Sigmoid colon (tissue), 7 donors: Measurements from ENCODE around the gene TENM4. TPM values are rescaled to one million over a fixed set of nuclear protein-coding genes. Genes with fewer than 3 reads are reported as not detected.

Source experiments
- DNase-seq: peaks from one replicate; pipeline ENCODE4 v3.0.0-alpha.2; 2019
- H3K27ac ChIP-seq, 4 donors: fragments of 200-600 bp; sonication (generic); one replicate each; pipeline ENCODE4 v1.5.1; 2016 to 2019; ENCODE audit warnings: mild to moderate bottlenecking in 1 of 4
- H3K27me3 ChIP-seq, 3 donors: fragments of 200-600 bp; sonication (generic); one replicate each; pipeline ENCODE4 v1.5.1; 2019; ENCODE audit warnings: mild to moderate bottlenecking in 1 of 3
- H3K36me3 ChIP-seq, 4 donors: fragments of 200-600 bp; sonication (generic); one replicate each; pipeline ENCODE4 v1.5.1; 2016 to 2019
- H3K4me1 ChIP-seq, 4 donors: fragments of 200-600 bp; sonication (generic); one replicate each; pipeline ENCODE4 v1.5.1; 2017 to 2019
- H3K4me3 ChIP-seq, 4 donors: fragments of 200-600 bp; sonication (generic); one replicate each; pipeline ENCODE4 v1.5.1; 2017 to 2019; ENCODE audit warnings: mild to moderate bottlenecking in 2 of 4, moderate library complexity in 1 of 4
- H3K9me3 ChIP-seq, 4 donors: fragments of 200-600 bp in 3 of 4; sonication (generic) in 3 of 4; one replicate each; pipeline versions ENCODE4 v1.5.1 to v1.6.1; 2013 to 2019
- EP300 ChIP-seq, 4 donors: sonication (generic); formaldehyde crosslinking; IDR thresholded peaks; one replicate each; pipeline ENCODE4 v1.6.1; 2017; ENCODE audit warnings: antibody characterized with exemption in 4 of 4
- POLR2A ChIP-seq, 2 donors: fragments of 450-650 bp; IDR thresholded peaks; one replicate each; pipeline ENCODE4 v1.6.1; 2016; ENCODE audit warnings: antibody characterized with exemption in 2 of 2, mild to moderate bottlenecking in 2 of 2, moderate library complexity in 2 of 2
- POLR2AphosphoS5 ChIP-seq, 4 donors: sonication (generic); formaldehyde crosslinking; IDR thresholded peaks; one replicate each; pipeline ENCODE4 v1.6.1; 2017; ENCODE audit warnings: antibody characterized with exemption in 4 of 4
- WGBS, 2 donors: extraction: QIAGEN DNeasy Blood & Tissue Kit; methylation state at CpG; one replicate each; pipeline ENCODE4 v1.1.7; 2013; 5-methylcytosine and 5-hydroxymethylcytosine counted together
- intact Hi-C: fragments of 100-400 bp; cut with DNase I; formaldehyde crosslinking; loops from one replicate; pipeline ENCODE4 v1.15.1; 2023
- polyA plus RNA-seq, 3 donors: library from polyadenylated mRNA; stranded (reverse); fragments of 200-250 nt; gene quantifications; one replicate each; pipeline ENCODE4 v1.2.3, GENCODE V29; 2013
- total RNA-seq, 4 donors: library from RNA; depleted of rRNA; stranded (reverse); fragments of >200 nt; gene quantifications; one replicate each; pipeline ENCODE4 v1.1.0, GENCODE V29; 2016
- TF ChIP-seq, protein P1 (sequence below), 4 experiments: fragments of 450-650 bp in 3 of 4; fragments of 200-600 bp in 1 of 4; IDR thresholded peaks; one replicate each; pipeline ENCODE4 v1.5.1; 2016 to 2019; ENCODE audit warnings: antibody characterized with exemption in 4 of 4, mild to moderate bottlenecking in 3 of 4, moderate library complexity in 2 of 4
- donor health status: healthy with polysubstance abuse.
- donor health status: Bipolar disorder and iron deficiency.
- donor health status: healthy.

TENM4 gene
- total and polyA plus RNA-seq, 7 donors: 0.23 to 14.6 (median 1.9) TPM; not detected in 1

DNA sequence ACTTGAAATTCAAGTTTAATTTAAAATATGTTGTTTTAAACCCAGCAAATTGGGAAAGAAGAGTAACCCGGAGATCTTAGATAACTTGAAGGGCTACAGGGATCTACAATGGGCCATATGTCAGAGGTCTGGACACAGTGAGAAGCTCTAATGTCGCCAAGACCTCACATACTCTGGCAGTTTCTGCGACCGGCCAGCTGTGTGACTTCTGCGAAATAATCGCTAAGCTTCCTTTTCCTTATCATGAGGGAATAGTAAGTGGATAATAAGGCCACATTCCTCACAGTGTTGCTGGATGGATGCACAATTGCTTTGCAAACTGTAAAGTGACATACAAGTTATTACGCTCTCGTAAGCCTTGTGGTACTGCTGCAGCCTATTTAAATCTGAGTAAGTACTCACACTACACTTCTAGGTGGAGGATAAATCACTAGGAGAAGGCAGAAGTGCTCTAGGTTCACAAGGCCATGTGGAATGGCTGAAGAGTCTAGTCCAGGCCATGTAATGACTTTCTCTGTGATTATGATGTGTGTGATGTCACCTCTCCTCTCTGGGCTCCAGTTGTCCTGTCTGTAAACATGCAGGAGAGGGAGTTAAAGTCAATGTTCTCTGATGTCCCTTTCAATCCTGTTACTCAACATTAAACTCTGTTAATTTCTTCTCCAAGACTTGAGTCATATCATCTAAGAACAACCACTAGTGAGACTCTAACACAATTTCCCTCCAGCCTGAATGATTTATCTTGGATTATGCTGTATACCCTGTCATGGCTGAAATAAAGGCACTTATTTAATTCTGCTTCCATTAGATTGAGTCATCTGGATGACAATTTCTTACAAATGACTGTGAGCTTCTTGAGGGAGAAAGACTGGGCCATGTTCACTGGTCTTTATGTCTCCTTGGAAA lies 673.5 kb downstream of the TENM4 start:
- intact Hi-C loops: no loop called here
- H3K27ac ChIP-seq: no peak overlapping the region
- no peak overlapping the region for H3K4me3 ChIP-seq
- no peaks in the 10 kb centered on the region for H3K9me3 ChIP-seq
- no peaks in the 10 kb centered on the region for H3K4me1 ChIP-seq
- no peaks in the 10 kb centered on the region for H3K27me3 ChIP-seq
- no peak for DNase-seq
- TF ChIP-seq EP300 (IDR thresholded peaks at IDR 0.05) (no peak), POLR2AphosphoS5 (IDR thresholded peaks at IDR 0.05) (no peak), POLR2A (IDR thresholded peaks at IDR 0.05) (no peak)
- TF ChIP-seq, protein P1, sequence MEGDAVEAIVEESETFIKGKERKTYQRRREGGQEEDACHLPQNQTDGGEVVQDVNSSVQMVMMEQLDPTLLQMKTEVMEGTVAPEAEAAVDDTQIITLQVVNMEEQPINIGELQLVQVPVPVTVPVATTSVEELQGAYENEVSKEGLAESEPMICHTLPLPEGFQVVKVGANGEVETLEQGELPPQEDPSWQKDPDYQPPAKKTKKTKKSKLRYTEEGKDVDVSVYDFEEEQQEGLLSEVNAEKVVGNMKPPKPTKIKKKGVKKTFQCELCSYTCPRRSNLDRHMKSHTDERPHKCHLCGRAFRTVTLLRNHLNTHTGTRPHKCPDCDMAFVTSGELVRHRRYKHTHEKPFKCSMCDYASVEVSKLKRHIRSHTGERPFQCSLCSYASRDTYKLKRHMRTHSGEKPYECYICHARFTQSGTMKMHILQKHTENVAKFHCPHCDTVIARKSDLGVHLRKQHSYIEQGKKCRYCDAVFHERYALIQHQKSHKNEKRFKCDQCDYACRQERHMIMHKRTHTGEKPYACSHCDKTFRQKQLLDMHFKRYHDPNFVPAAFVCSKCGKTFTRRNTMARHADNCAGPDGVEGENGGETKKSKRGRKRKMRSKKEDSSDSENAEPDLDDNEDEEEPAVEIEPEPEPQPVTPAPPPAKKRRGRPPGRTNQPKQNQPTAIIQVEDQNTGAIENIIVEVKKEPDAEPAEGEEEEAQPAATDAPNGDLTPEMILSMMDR (IDR thresholded peaks at IDR 0.05): no peak
- 91 to 94% methylated on average over 8 of the region's 8 CpGs for WGBS, 2 donors
- no peaks in the 10 kb centered on the region for H3K36me3 ChIP-seq

DNA sequence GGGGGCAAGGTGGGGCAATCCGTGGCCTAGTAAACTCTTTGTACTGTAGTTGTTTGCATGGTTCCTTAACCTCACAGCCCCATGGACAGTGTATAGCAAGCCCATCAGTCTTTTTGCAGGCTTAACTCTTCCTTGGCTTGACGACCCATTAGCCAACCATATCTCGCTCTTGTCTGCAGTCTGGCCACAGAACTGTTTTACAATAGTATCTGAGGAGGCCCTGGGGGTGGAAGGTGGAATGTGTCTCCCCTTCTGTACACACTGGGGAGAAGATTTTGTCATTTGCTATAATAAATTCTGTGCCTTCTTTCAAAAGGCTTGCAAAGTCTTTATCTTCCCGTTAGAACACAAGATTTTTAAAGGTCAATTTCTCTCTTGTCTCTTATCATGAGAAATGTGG lies 675.9 kb downstream of the TENM4 start:
- Histone ChIP-seq H3K27ac (no peak overlapping the region), H3K27me3 (no peaks in the 10 kb centered on the region), H3K4me3 (no peak overlapping the region), H3K4me1 (no peaks in the 10 kb centered on the region), H3K9me3 (no peaks in the 10 kb centered on the region), H3K36me3 (no peaks in the 10 kb centered on the region)
- TF ChIP-seq POLR2A (IDR thresholded peaks at IDR 0.05) (no peak), POLR2AphosphoS5 (IDR thresholded peaks at IDR 0.05) (no peak), EP300 (IDR thresholded peaks at IDR 0.05) (no peak)
- DNase-seq: no peak
- intact Hi-C loops: no loop called here
- WGBS, 2 donors: 80 to 83% methylated on average over 4 of the region's 4 CpGs

DNA sequence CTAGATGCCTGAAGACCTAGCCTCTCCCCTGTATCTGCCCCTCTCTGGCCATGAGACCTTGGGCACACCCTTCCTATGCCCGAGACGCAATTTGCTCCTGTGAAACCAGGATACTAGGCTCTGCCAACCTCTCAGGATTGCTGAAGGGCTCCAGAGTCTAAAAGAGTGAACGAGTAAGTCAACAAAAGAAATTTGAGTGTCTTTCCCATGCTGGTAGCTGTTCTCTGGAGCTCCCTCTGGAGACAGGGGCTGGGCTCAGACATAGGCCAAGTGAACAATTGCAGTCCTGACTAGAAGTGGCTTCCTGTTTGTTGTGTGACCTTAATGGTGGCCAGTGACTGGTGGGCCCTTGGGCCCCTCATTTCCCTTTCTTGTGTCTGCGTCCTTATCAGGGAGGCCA lies 677.2 kb downstream of the TENM4 start:
- intact Hi-C loops: no loop called here

DNA sequence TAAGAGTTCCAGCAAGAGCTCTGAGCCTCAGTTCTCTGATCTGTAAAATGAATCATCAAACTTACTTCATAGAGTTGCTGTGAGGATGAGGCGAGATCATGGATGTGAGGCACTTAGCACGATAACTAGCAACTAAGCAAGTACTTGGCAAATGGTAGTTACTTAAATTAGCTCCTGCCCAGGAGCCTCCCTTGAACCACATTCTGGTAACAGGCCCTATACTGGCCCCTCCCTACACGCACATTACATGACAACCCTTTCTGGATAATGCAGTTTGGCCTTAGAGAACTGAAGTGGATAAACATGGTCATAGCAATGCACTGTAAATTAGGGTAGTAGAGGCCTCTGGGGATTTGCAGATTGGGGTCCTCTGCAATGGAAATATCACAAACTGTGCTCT lies 678.7 kb downstream of the TENM4 start:
- Histone ChIP-seq H3K9me3 (no peaks in the 10 kb centered on the region), H3K4me3 (no peak overlapping the region), H3K27ac (no peak overlapping the region), H3K27me3 (no peaks in the 10 kb centered on the region), H3K36me3 (no peaks in the 10 kb centered on the region), H3K4me1 (peaks cover 0 to 4% (median 0%) of the 10 kb centered on the region in 4 donors)
- WGBS, 2 donors: 90 to 96% methylated on average over 3 of the region's 3 CpGs
- TF ChIP-seq POLR2AphosphoS5 (IDR thresholded peaks at IDR 0.05) (no peak), POLR2A (IDR thresholded peaks at IDR 0.05) (no peak), EP300 (IDR thresholded peaks at IDR 0.05) (no peak)
- TF ChIP-seq, protein P1 (IDR thresholded peaks at IDR 0.05): no peak
- intact Hi-C loops: no loop called here
- DNase-seq: no peak

More for the DNA sequence above, 677.2 kb downstream of the TENM4 start:
- Histone ChIP-seq H3K4me3 (no peak overlapping the region), H3K9me3 (no peaks in the 10 kb centered on the region), H3K27ac (no peak overlapping the region), H3K27me3 (no peaks in the 10 kb centered on the region), H3K4me1 (peaks cover 0 to 4% (median 0%) of the 10 kb centered on the region in 4 donors), H3K36me3 (no peaks in the 10 kb centered on the region)
- TF ChIP-seq EP300 (IDR thresholded peaks at IDR 0.05): no peak
- no peak for TF ChIP-seq POLR2AphosphoS5 (IDR thresholded peaks at IDR 0.05)
- TF ChIP-seq, protein P1 (IDR thresholded peaks at IDR 0.05): no peak
- TF ChIP-seq POLR2A (IDR thresholded peaks at IDR 0.05): no peak
- DNase-seq: no peak
- WGBS, 2 donors: 75 to 87% methylated on average over 4 of the region's 4 CpGs

DNA sequence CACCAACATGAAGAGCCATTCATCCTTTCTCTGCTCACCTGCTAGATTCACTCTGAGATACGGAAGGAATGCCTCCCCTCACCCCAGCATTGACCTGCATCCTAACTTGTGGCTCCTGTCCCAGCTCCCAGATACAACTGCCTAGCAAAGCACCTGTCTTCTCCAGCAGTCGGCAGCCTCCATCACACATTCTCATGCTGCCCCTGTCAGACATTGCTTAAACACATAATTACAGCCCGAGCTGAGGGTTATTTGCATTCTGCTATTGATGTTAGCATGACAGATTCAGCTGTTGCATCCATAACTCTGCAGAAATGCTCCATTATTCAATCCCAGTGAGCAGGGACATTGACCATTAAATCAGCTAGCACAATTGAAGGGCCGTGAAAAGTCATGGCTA lies 681.8 kb downstream of the TENM4 start:
- Histone ChIP-seq H3K9me3 (no peaks in the 10 kb centered on the region), H3K4me3 (no peak overlapping the region), H3K27me3 (no peaks in the 10 kb centered on the region), H3K36me3 (no peaks in the 10 kb centered on the region), H3K4me1 (peaks cover 0 to 4% (median 0%) of the 10 kb centered on the region in 4 donors), H3K27ac (no peak overlapping the region)
- no peak for TF ChIP-seq EP300 (IDR thresholded peaks at IDR 0.05)
- no peak for TF ChIP-seq POLR2A (IDR thresholded peaks at IDR 0.05)
- no peak for TF ChIP-seq POLR2AphosphoS5 (IDR thresholded peaks at IDR 0.05)
- TF ChIP-seq, protein P1 (IDR thresholded peaks at IDR 0.05): no peak
- intact Hi-C loops: no loop called here
- no peak for DNase-seq
- 30 to 47% methylated on average over 4 of the region's 4 CpGs for WGBS, 2 donors
